Mesenchymal stem cell (in vitro differentiated cells and primary cell): ENCODE results near the gene MED17.
"Not testable (repeated sequence)": the region's sequence is repeated elsewhere in the genome, so short reads cannot be mapped to it uniquely, and the experiment has no call there.

Experiments used
- DNase-seq: peaks from one replicate; pipeline ENCODE4 v3.0.0-alpha.2; 2013
- H2AFZ ChIP-seq: one replicate; pipeline ENCODE4 v1.6.1; 2013; ENCODE audit warnings: low read depth, mild to moderate bottlenecking, control low read depth, inconsistent platforms, low read length, moderate library complexity
- H2AK5ac ChIP-seq: 2 replicates; pipeline ENCODE4 v1.6.1; 2013; ENCODE audit warnings: low read length, moderate library complexity, mild to moderate bottlenecking, inconsistent platforms; ENCODE audit not compliant: severe bottlenecking
- H2BK120ac ChIP-seq: one replicate; pipeline ENCODE4 v1.6.1; 2013; ENCODE audit warnings: low read depth, mild to moderate bottlenecking, inconsistent platforms, low read length, moderate library complexity
- H2BK12ac ChIP-seq, 2 experiments: one replicate each; pipeline ENCODE4 v1.6.1; 2013; ENCODE audit warnings: inconsistent platforms in 2 of 2, low read length in 2 of 2, mild to moderate bottlenecking in 2 of 2, moderate library complexity in 2 of 2, control low read depth in 1 of 2
- H2BK15ac ChIP-seq: one replicate; pipeline ENCODE4 v1.6.1; 2013; ENCODE audit warnings: mild to moderate bottlenecking, low read depth, inconsistent platforms; ENCODE audit not compliant: poor library complexity, severe bottlenecking
- H2BK5ac ChIP-seq: 2 replicates; pipeline ENCODE4 v1.6.1; 2013; ENCODE audit warnings: low read depth, mild to moderate bottlenecking, low read length, control low read depth, inconsistent platforms; ENCODE audit not compliant: poor library complexity, severe bottlenecking
- H3K14ac ChIP-seq, 2 experiments: one replicate each; pipeline ENCODE4 v1.6.1; 2013; ENCODE audit warnings: inconsistent platforms in 2 of 2, low read length in 2 of 2, control low read depth in 1 of 2, mild to moderate bottlenecking in 1 of 2, moderate library complexity in 1 of 2
- H3K18ac ChIP-seq, 2 experiments: one replicate each; pipeline ENCODE4 v1.6.1; 2013; ENCODE audit warnings: inconsistent platforms in 2 of 2, low read length in 2 of 2, control low read depth in 1 of 2, low read depth in 1 of 2, mild to moderate bottlenecking in 1 of 2
- H3K23ac ChIP-seq, 2 experiments: one replicate each; pipeline ENCODE4 v1.6.1; 2013; ENCODE audit warnings: inconsistent platforms in 2 of 2, low read length in 2 of 2, mild to moderate bottlenecking in 2 of 2, moderate library complexity in 2 of 2, control low read depth in 1 of 2
- H3K27ac ChIP-seq: 2 replicates; pipeline ENCODE4 v1.5.1; 2013; ENCODE audit warnings: mild to moderate bottlenecking, moderate library complexity, low read length, control low read depth, inconsistent platforms; ENCODE audit not compliant: poor library complexity, severe bottlenecking
- H3K27me3 ChIP-seq, 2 experiments: 2 replicates each; pipeline versions ENCODE4 v1.6.1 to v1.7.0; 2013; ENCODE audit warnings: low read length in 2 of 2, mild to moderate bottlenecking in 2 of 2, moderate library complexity in 2 of 2, control low read depth in 1 of 2, inconsistent platforms in 1 of 2; ENCODE audit not compliant: control insufficient read depth in 1 of 2, insufficient read depth in 1 of 2
- H3K36me3 ChIP-seq, 2 experiments: 2 replicates each; pipeline versions ENCODE4 v1.6.1 to v1.7.0; 2013; ENCODE audit warnings: low read length in 2 of 2, control low read depth in 1 of 2, inconsistent platforms in 1 of 2, low read depth in 1 of 2, mild to moderate bottlenecking in 1 of 2; ENCODE audit not compliant: insufficient read depth in 2 of 2, control insufficient read depth in 1 of 2
- H3K4ac ChIP-seq, 2 experiments: one replicate each; pipeline ENCODE4 v1.6.1; 2013; ENCODE audit warnings: inconsistent platforms in 2 of 2, low read length in 2 of 2, mild to moderate bottlenecking in 2 of 2, moderate library complexity in 2 of 2, control low read depth in 1 of 2, low read depth in 1 of 2
- H3K4me1 ChIP-seq: 2 replicates; pipeline ENCODE4 v1.6.1; 2013; ENCODE audit warnings: low read depth, low read length, control low read depth; ENCODE audit not compliant: control insufficient read depth, insufficient read depth
- H3K4me2 ChIP-seq: 2 replicates; pipeline ENCODE4 v1.6.1; 2013; ENCODE audit warnings: low read length, mild to moderate bottlenecking, inconsistent platforms; ENCODE audit not compliant: poor library complexity, severe bottlenecking
- H3K4me3 ChIP-seq, 2 experiments: 2 replicates each; pipeline versions ENCODE4 v1.5.1 to v1.7.0; 2013; ENCODE audit warnings: low read length in 2 of 2, mild to moderate bottlenecking in 2 of 2, control low read depth in 1 of 2, low read depth in 1 of 2; ENCODE audit not compliant: insufficient read depth in 1 of 2
- H3K79me1 ChIP-seq: replicated peaks from 2 replicates; pipeline ENCODE4 v1.6.1; 2013; ENCODE audit warnings: mild to moderate bottlenecking, control low read depth, low read length, inconsistent platforms; ENCODE audit not compliant: poor library complexity, severe bottlenecking
- H3K9ac ChIP-seq: 2 replicates; pipeline ENCODE4 v1.7.0; 2013; ENCODE audit warnings: mild to moderate bottlenecking, low read length, moderate library complexity
- H3K9me3 ChIP-seq: 2 replicates; pipeline ENCODE4 v1.7.0; 2013; ENCODE audit warnings: mild to moderate bottlenecking, low read length; ENCODE audit not compliant: control insufficient read depth
- H4K8ac ChIP-seq: one replicate; pipeline ENCODE4 v1.6.1; 2013; ENCODE audit warnings: inconsistent platforms, mild to moderate bottlenecking, low read length, moderate library complexity
- H4K91ac ChIP-seq: one replicate; pipeline ENCODE4 v1.6.1; 2013; ENCODE audit warnings: mild to moderate bottlenecking, low read length, inconsistent platforms
- WGBS: methylation state at CpG from one replicate; pipeline ENCODE4 v1.1.7; 2013; ENCODE audit warnings: mixed read lengths; 5-methylcytosine and 5-hydroxymethylcytosine counted together

MED17 gene

DNA sequence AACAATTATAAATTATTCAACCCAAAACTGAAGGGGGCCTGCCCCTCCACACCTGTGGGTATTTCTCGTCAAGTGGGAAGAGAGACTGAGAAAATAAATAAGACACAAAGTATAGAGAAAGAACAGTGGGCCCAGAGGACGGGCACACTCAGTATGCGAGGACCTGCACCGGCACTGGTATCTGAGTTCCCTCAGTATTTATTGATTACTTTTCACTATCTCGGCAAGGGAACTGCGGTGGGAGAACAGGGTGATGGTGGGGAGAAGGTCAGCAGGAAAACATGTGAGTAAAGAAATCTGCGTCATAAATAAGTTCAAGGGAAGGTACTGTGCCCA, 39.4 kb upstream of the MED17 start:
- H3K27ac ChIP-seq = peak overlapping the region; percentile 78
- H2BK15ac ChIP-seq = no peak overlapping the region
- H4K91ac ChIP-seq = no peak overlapping the region
- H2AK5ac ChIP-seq = peak overlapping the region; percentile 3
- no peaks in the 10 kb centered on the region for H3K9me3 ChIP-seq
- no peak overlapping the region for H2BK120ac ChIP-seq
- H3K4me2 ChIP-seq = no peak overlapping the region
- H3K23ac ChIP-seq = no peak overlapping the region
- no peak overlapping the region for H3K4ac ChIP-seq
- H3K79me1 ChIP-seq = peaks cover 8% of the 10 kb centered on the region
- 95% methylated on average over 7 of the region's 7 CpGs for WGBS
- H2AFZ ChIP-seq = no peak overlapping the region
- no peak overlapping the region for H3K14ac ChIP-seq
- H4K8ac ChIP-seq = no peak overlapping the region
- H2BK5ac ChIP-seq = no peak overlapping the region
- peak overlapping the region in 1 of 2 experiments; percentile 43 for H3K4me3 ChIP-seq
- no peak overlapping the region for H2BK12ac ChIP-seq
- no peak overlapping the region for H3K18ac ChIP-seq
- H3K4me1 ChIP-seq = peaks cover 10% of the 10 kb centered on the region
- no peaks in the 10 kb centered on the region for H3K27me3 ChIP-seq
- H3K36me3 ChIP-seq = peaks cover 9 to 12% of the 10 kb centered on the region in 2 experiments
- H3K9ac ChIP-seq = peak overlapping the region; percentile 63
- DNase-seq = no peak

DNA sequence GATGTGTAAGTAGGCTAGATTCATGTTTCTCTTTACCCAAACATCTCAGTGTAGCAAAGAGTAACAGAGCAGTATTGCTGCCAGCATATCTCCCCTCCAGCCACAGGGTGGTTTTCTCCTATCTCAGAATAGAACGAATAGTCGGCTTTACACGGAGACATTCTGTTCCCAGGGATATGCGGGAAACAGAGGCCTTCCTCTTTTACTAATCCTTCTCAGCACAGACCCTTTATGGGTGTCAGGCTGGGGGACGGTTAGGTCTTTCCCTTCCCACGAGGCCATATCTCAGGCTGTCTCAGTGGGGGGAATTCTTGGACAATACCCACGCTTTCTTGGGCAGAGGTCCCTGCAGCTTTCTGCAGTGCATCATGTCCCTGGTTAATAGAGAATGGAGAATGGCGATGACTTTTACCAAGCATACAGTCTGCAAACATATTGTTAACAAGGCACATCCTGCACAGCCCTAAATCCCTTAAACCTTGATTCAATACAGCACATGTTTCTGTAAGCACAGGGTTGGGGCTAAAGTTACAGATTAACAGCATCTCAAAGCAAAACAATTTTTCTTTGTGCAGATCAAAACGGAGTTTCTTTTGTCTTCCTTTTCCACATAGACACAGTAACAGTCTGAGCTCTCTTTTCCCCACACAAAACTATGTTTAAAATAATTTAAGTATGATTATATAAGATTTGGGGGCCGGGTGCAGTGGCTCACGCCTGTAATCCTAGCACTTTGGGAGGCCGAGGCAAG, 38.9 kb upstream of the MED17 start:
- not testable (repeated sequence) for H3K9me3 ChIP-seq, H2BK15ac ChIP-seq, H3K18ac ChIP-seq, H3K23ac ChIP-seq, H3K79me1 ChIP-seq, DNase-seq, H2BK12ac ChIP-seq, H4K8ac ChIP-seq, H4K91ac ChIP-seq, H2BK120ac ChIP-seq, H2AK5ac ChIP-seq, H3K4ac ChIP-seq, H3K14ac ChIP-seq, H2AFZ ChIP-seq, H3K36me3 ChIP-seq, H2BK5ac ChIP-seq, H3K27me3 ChIP-seq
- Histone ChIP-seq H3K4me1 (peaks cover 10% of the 10 kb centered on the region), H3K9ac (peak overlapping the region; percentile 63), H3K4me2 (peak overlapping the region; percentile 50), H3K27ac (peak overlapping the region; percentile 78), H3K4me3 (peak overlapping the region in 1 of 2 experiments; percentile 43)
- 71% methylated on average over 11 of the region's 12 CpGs for WGBS

DNA sequence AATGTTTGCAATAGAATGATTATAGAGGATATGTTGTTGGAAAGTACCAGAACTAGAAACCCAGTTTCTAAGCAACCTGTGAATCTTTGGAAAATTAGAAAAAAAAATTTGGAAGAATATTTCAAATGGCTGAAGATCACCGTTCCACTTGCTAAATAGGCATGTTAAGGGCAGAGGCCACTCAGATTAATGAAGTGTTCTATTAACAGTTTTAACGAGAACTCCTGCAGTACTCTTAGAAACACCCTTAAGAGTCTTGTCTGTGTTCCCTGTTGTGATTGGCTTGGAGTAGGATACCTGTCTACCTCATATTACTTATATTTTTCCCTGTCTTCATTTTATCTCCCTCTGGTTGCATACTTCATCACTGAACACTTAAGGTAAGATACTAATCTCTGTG, 38.0 kb upstream of the MED17 start:
- H2BK15ac ChIP-seq = no peak overlapping the region
- no peaks in the 10 kb centered on the region for H3K9me3 ChIP-seq
- no peak overlapping the region for H2AFZ ChIP-seq
- no peak overlapping the region for H3K18ac ChIP-seq
- no peak overlapping the region for H3K9ac ChIP-seq
- no peak overlapping the region for H3K27ac ChIP-seq
- peaks cover 8% of the 10 kb centered on the region for H3K79me1 ChIP-seq
- H4K91ac ChIP-seq = no peak overlapping the region
- H3K4ac ChIP-seq = no peak overlapping the region
- no peak overlapping the region for H4K8ac ChIP-seq
- no peak overlapping the region for H3K4me2 ChIP-seq
- WGBS = 100% methylated on average over 1 of the region's 2 CpGs
- H3K23ac ChIP-seq = no peak overlapping the region
- H3K27me3 ChIP-seq = no peaks in the 10 kb centered on the region
- no peak overlapping the region for H3K14ac ChIP-seq
- H2BK120ac ChIP-seq = no peak overlapping the region
- H2BK5ac ChIP-seq = no peak overlapping the region
- H3K36me3 ChIP-seq = peaks cover 7 to 9% of the 10 kb centered on the region in 2 experiments
- H2BK12ac ChIP-seq = no peak overlapping the region
- H3K4me3 ChIP-seq = no peak overlapping the region
- peaks cover 10% of the 10 kb centered on the region for H3K4me1 ChIP-seq
- DNase-seq = no peak
- no peak overlapping the region for H2AK5ac ChIP-seq

DNA sequence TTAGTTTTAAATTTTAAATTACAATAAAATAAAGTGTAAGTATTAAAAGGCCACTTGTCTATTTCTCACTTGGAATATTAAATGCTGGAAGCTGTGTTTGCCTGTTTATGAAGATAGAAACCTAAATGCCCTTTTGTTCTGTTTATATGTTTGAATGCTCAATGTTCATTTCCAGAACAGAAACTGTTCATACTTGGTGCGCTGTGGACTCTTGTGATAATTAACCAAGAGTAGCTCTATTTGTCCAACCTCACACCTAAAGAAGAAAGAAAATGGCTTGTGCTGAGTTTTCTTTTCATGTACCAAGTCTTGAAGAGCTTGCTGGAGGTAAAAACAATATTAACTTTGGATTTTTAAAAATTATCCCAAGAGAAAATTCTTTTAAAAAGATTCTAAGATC, 37.0 kb upstream of the MED17 start:
- Histone ChIP-seq H3K9ac (no peak overlapping the region), H4K91ac (no peak overlapping the region), H3K27me3 (no peaks in the 10 kb centered on the region), H3K4me3 (no peak overlapping the region), H3K79me1 (peaks cover 8% of the 10 kb centered on the region), H3K27ac (peak overlapping the region; percentile 17), H2BK12ac (no peak overlapping the region), H3K4me2 (no peak overlapping the region), H4K8ac (no peak overlapping the region), H3K9me3 (no peaks in the 10 kb centered on the region), H3K23ac (no peak overlapping the region), H3K14ac (no peak overlapping the region), H3K36me3 (peaks cover 9% of the 10 kb centered on the region in 2 experiments), H2BK120ac (no peak overlapping the region), H3K18ac (no peak overlapping the region), H3K4me1 (peaks cover 10% of the 10 kb centered on the region), H2BK5ac (no peak overlapping the region), H3K4ac (no peak overlapping the region), H2AK5ac (no peak overlapping the region), H2AFZ (no peak overlapping the region), H2BK15ac (no peak overlapping the region)
- no CpG with 5 or more reads among the region's 1 CpG for WGBS
- no peak for DNase-seq
